Liver (tissue), 9 donors: ENCODE results near the gene NF2. TPM values are rescaled to one million over a fixed set of nuclear protein-coding genes. Genes with fewer than 3 reads are reported as not detected.

ENCODE experiments used
- DNase-seq: peaks from one replicate; pipeline ENCODE4 v3.0.0-alpha.2; 2017; ENCODE audit warnings: low spot score
- H3K27ac ChIP-seq, 2 donors: one replicate each; pipeline ENCODE4 v1.7.0; 2013; ENCODE audit warnings: inconsistent platforms in 2 of 2, low read length in 2 of 2, control low read depth in 1 of 2, low read depth in 1 of 2, mild to moderate bottlenecking in 1 of 2
- H3K27me3 ChIP-seq, 4 donors: one replicate each; pipeline versions ENCODE4 v1.6.1 to v1.7.0; 2013; ENCODE audit warnings: low read length in 3 of 4, inconsistent platforms in 1 of 4, mild to moderate bottlenecking in 1 of 4, moderate library complexity in 1 of 4; ENCODE audit not compliant: control insufficient read depth in 4 of 4, insufficient read depth in 4 of 4
- H3K36me3 ChIP-seq, 4 donors: one replicate each; pipeline versions ENCODE4 v1.6.1 to v1.7.0; 2013; ENCODE audit warnings: low read length in 3 of 4, mild to moderate bottlenecking in 3 of 4, low read depth in 1 of 4, moderate library complexity in 1 of 4; ENCODE audit not compliant: control insufficient read depth in 4 of 4, insufficient read depth in 3 of 4
- H3K4me1 ChIP-seq, 4 donors: one replicate each; pipeline versions ENCODE4 v1.6.1 to v1.7.0; 2013; ENCODE audit warnings: low read length in 3 of 4, mild to moderate bottlenecking in 3 of 4, moderate library complexity in 1 of 4; ENCODE audit not compliant: control insufficient read depth in 4 of 4, insufficient read depth in 4 of 4
- H3K4me3 ChIP-seq, 3 donors: one replicate each; pipeline versions ENCODE4 v1.6.1 to v1.7.0; 2013; ENCODE audit warnings: low read length in 3 of 3, control low read depth in 1 of 3, low read depth in 1 of 3, mild to moderate bottlenecking in 1 of 3
- H3K9ac ChIP-seq, 2 donors: one replicate each; pipeline ENCODE4 v1.7.0; 2013; ENCODE audit warnings: low read length in 2 of 2, mild to moderate bottlenecking in 2 of 2, moderate library complexity in 2 of 2, control low read depth in 1 of 2, low read depth in 1 of 2
- H3K9me3 ChIP-seq, 4 donors: one replicate each; pipeline versions ENCODE4 v1.6.1 to v1.7.0; 2013; ENCODE audit warnings: low read length in 3 of 4; ENCODE audit not compliant: control insufficient read depth in 4 of 4
- ATF3 ChIP-seq: IDR thresholded peaks from 2 replicates; pipeline ENCODE4 v1.6.1; 2016; ENCODE audit warnings: antibody characterized with exemption
- CTCF ChIP-seq: fragments of 150-350 bp; IDR thresholded peaks from 2 replicates; pipeline ENCODE4 v1.5.1; 2017; ENCODE audit warnings: improper control_type of control experiment, low read depth, low read length; ENCODE audit not compliant: missing input control
- EGR1 ChIP-seq, 2 donors: IDR thresholded peaks; 2 replicates each; pipeline ENCODE4 v1.6.1; 2016 to 2018; ENCODE audit warnings: antibody characterized with exemption in 2 of 2, low read depth in 2 of 2
- FOXA1 ChIP-seq: IDR thresholded peaks from 2 replicates; pipeline ENCODE4 v1.6.1; 2016; ENCODE audit warnings: antibody characterized with exemption
- FOXA2 ChIP-seq: IDR thresholded peaks from 2 replicates; pipeline ENCODE4 v1.6.1; 2016; ENCODE audit warnings: antibody characterized with exemption
- GABPA ChIP-seq, 2 donors: IDR thresholded peaks in 1 of 2; conservative IDR thresholded peaks in 1 of 2; 2 replicates each; pipeline ENCODE4 v1.6.1; 2016; ENCODE audit warnings: antibody characterized with exemption in 2 of 2, mild to moderate bottlenecking in 1 of 2, moderate library complexity in 1 of 2
- HNF4A ChIP-seq, 2 donors: conservative IDR thresholded peaks; 2 replicates each; pipeline ENCODE4 v1.6.1; 2016; ENCODE audit warnings: antibody characterized with exemption in 2 of 2, mild to moderate bottlenecking in 2 of 2
- HNF4G ChIP-seq: IDR thresholded peaks from 2 replicates; pipeline ENCODE4 v1.6.1; 2016; ENCODE audit warnings: antibody characterized with exemption
- JUND ChIP-seq, 2 donors: IDR thresholded peaks; 2 replicates each; pipeline ENCODE4 v1.6.1; 2016; ENCODE audit warnings: antibody characterized with exemption in 2 of 2
- RAD21 ChIP-seq, 2 donors: IDR thresholded peaks; 2 replicates each; pipeline ENCODE4 v1.6.1; 2016; ENCODE audit warnings: antibody characterized with exemption in 2 of 2, mild to moderate bottlenecking in 2 of 2
- REST ChIP-seq: IDR thresholded peaks from 2 replicates; pipeline ENCODE4 v1.6.1; 2016; ENCODE audit warnings: antibody characterized with exemption, mild to moderate bottlenecking
- RXRA ChIP-seq, 2 donors: IDR thresholded peaks; 2 replicates each; pipeline ENCODE4 v1.6.1; 2017 to 2018; ENCODE audit warnings: antibody characterized with exemption in 2 of 2, mild to moderate bottlenecking in 1 of 2
- SP1 ChIP-seq: IDR thresholded peaks from 2 replicates; pipeline ENCODE4 v1.6.1; 2018; ENCODE audit warnings: antibody characterized with exemption, mild to moderate bottlenecking
- TAF1 ChIP-seq: conservative IDR thresholded peaks from 2 replicates; pipeline ENCODE4 v1.6.1; 2016; ENCODE audit warnings: antibody characterized with exemption, mild to moderate bottlenecking
- YY1 ChIP-seq: IDR thresholded peaks from 2 replicates; pipeline ENCODE4 v1.6.1; 2016; ENCODE audit warnings: antibody characterized with exemption, mild to moderate bottlenecking
- ZBTB33 ChIP-seq: IDR thresholded peaks from 2 replicates; pipeline ENCODE4 v1.6.1; 2016; ENCODE audit warnings: antibody characterized with exemption
- WGBS: extraction: QIAGEN DNeasy Blood & Tissue Kit; methylation state at CpG from one replicate; pipeline ENCODE4 v1.1.7; 2013; 5-methylcytosine and 5-hydroxymethylcytosine counted together
- polyA plus RNA-seq, 2 donors: library from polyadenylated mRNA; stranded (reverse) in 1 of 2; unstranded in 1 of 2; fragments of 200-250 nt in 1 of 2; fragments of >200 nt in 1 of 2; fragmentation: Nextera tagmentation in 1 of 2; extraction: Ambion mirVana in 1 of 2; gene quantifications; one replicate each; pipeline versions ENCODE4 v1.2.1 to v1.2.3, GENCODE V29; 2013 to 2015
- total RNA-seq, 2 donors: library from RNA; depleted of rRNA; stranded (reverse); fragments of >200 nt; gene quantifications; one replicate each; pipeline ENCODE4 v1.2.3, GENCODE V29; 2014
- donor health status: healthy.
- donor health status: healthy.
- donor health status: healthy.
- donor health status: healthy.
- donor health status: healthy.

NF2 gene
- total and polyA plus RNA-seq, 4 donors, result 6.2 to 25.2 (median 11.2) TPM

- H3K36me3 ChIP-seq, result peaks cover 5 to 41% (median 26%) of the 10 kb centered on the region in 4 donors
- no peaks in the 10 kb centered on the region for H3K27me3 ChIP-seq
- H3K27ac ChIP-seq, result no peak overlapping the region
- no peaks in the 10 kb centered on the region for H3K9me3 ChIP-seq
- 96% methylated on average over 8 of the region's 8 CpGs for WGBS
- no peak overlapping the region for H3K4me3 ChIP-seq
- H3K9ac ChIP-seq, result no peak overlapping the region
- no peak for TF ChIP-seq SP1
- no peak for DNase-seq
- no peaks in the 10 kb centered on the region for H3K4me1 ChIP-seq
Measured at GRCh38 chr22:29663180-29663821, 59.9 kb downstream of the NF2 start.

GRCh38 chr22:29665486-29665885 lies 62.1 kb downstream of the NF2 start:
- Histone ChIP-seq H3K9ac (no peak overlapping the region), H3K36me3 (peaks cover 6 to 44% (median 32%) of the 10 kb centered on the region in 4 donors), H3K27ac (no peak overlapping the region), H3K27me3 (no peaks in the 10 kb centered on the region), H3K4me3 (no peak overlapping the region), H3K9me3 (no peaks in the 10 kb centered on the region), H3K4me1 (no peaks in the 10 kb centered on the region)
- 98% methylated on average over 8 of the region's 8 CpGs for WGBS
- no peak for TF ChIP-seq RAD21 (IDR thresholded peaks at IDR 0.05)
- no peak for TF ChIP-seq EGR1 (IDR thresholded peaks at IDR 0.05; ENCODE audit: low read depth in 2 of 2)
- no peak for TF ChIP-seq ATF3
- no peak for TF ChIP-seq TAF1
- no peak for TF ChIP-seq HNF4G
- TF ChIP-seq HNF4A (conservative IDR thresholded peaks at IDR 0.05), result no peak
- TF ChIP-seq ZBTB33, result no peak
- TF ChIP-seq FOXA1, result no peak
- TF ChIP-seq YY1, result no peak
- no peak for TF ChIP-seq RXRA (IDR thresholded peaks at IDR 0.05)
- no peak for DNase-seq

GRCh38 chr22:29668673-29669072 lies 65.2 kb downstream of the NF2 start:
- H3K27me3 ChIP-seq, result no peaks in the 10 kb centered on the region
- no peak overlapping the region for H3K9ac ChIP-seq
- no peak for DNase-seq
- WGBS, result 98% methylated on average over 4 of the region's 4 CpGs
- H3K4me3 ChIP-seq, result no peak overlapping the region
- no peaks in the 10 kb centered on the region for H3K4me1 ChIP-seq
- H3K27ac ChIP-seq, result no peak overlapping the region
- no peaks in the 10 kb centered on the region for H3K9me3 ChIP-seq
- peaks cover 6 to 51% (median 28%) of the 10 kb centered on the region in 4 donors for H3K36me3 ChIP-seq
- TF ChIP-seq YY1 (no peak), JUND (IDR thresholded peaks at IDR 0.05) (no peak), GABPA (IDR thresholded peaks at IDR 0.05 in 1 of 2, conservative IDR thresholded peaks at IDR 0.05 in 1 of 2) (no peak), ATF3 (no peak), ZBTB33 (no peak), FOXA2 (no peak), CTCF (no peak), EGR1 (IDR thresholded peaks at IDR 0.05; ENCODE audit: low read depth in 2 of 2) (no peak), RAD21 (IDR thresholded peaks at IDR 0.05) (no peak), FOXA1 (no peak), HNF4A (conservative IDR thresholded peaks at IDR 0.05) (no peak), RXRA (IDR thresholded peaks at IDR 0.05) (no peak), SP1 (no peak), REST (no peak), TAF1 (no peak)
